Measurements from ENCODE around the gene TOP3A. TPM values are rescaled to one million over a fixed set of nuclear protein-coding genes. Genes with fewer than 3 reads are reported as not detected.

TOP3A gene
- total RNA-seq, 3 donors from 2014 or later (not counting 1 experiment from before 2014, with no cell fraction given), result 38.1 to 59.7 (median 53.2) TPM

GRCh38 chr17:18229771-18230170, 85.0 kb downstream of the TOP3A start:
- intact Hi-C loops (cut with micrococcal nuclease), result no loop called here
- WGBS (ENCODE audit: insufficient coverage), result 95% methylated on average over 7 of the region's 7 CpGs
- Mint-ChIP-seq H3K36me3 (no peaks in the 10 kb centered on the region), H3K4me3 (no peak overlapping the region), H3K4me1 (peaks cover 27 to 28% of the 10 kb centered on the region in 2 donors), H3K27me3 (ENCODE audit: low read depth in 2 of 2) (no peaks in the 10 kb centered on the region), H3K27ac (no peak overlapping the region), H3K9me3 (no peaks in the 10 kb centered on the region)
- no peaks in the 10 kb centered on the region for H3K27me3 ChIP-seq (ENCODE audit: control insufficient read depth, insufficient read depth, low read length)
- H3K36me3 ChIP-seq (ENCODE audit: control insufficient read depth, insufficient read depth, low read length), result peaks cover 15% of the 10 kb centered on the region
- no peak overlapping the region for H3K27ac ChIP-seq (ENCODE audit: low read length)
- no peak for DNase-seq
- no peak overlapping the region for H3K4me3 ChIP-seq (ENCODE audit: low read length)
- no peaks in the 10 kb centered on the region for H3K9me3 ChIP-seq (ENCODE audit: control insufficient read depth, insufficient read depth, low read length)
- TF ChIP-seq, protein P1, sequence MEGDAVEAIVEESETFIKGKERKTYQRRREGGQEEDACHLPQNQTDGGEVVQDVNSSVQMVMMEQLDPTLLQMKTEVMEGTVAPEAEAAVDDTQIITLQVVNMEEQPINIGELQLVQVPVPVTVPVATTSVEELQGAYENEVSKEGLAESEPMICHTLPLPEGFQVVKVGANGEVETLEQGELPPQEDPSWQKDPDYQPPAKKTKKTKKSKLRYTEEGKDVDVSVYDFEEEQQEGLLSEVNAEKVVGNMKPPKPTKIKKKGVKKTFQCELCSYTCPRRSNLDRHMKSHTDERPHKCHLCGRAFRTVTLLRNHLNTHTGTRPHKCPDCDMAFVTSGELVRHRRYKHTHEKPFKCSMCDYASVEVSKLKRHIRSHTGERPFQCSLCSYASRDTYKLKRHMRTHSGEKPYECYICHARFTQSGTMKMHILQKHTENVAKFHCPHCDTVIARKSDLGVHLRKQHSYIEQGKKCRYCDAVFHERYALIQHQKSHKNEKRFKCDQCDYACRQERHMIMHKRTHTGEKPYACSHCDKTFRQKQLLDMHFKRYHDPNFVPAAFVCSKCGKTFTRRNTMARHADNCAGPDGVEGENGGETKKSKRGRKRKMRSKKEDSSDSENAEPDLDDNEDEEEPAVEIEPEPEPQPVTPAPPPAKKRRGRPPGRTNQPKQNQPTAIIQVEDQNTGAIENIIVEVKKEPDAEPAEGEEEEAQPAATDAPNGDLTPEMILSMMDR (IDR thresholded peaks at IDR 0.05), result no peak
- ATAC-seq, result no peak
- peaks cover 18% of the 10 kb centered on the region for H3K4me1 ChIP-seq (ENCODE audit: control insufficient read depth, insufficient read depth, low read length)

DNA sequence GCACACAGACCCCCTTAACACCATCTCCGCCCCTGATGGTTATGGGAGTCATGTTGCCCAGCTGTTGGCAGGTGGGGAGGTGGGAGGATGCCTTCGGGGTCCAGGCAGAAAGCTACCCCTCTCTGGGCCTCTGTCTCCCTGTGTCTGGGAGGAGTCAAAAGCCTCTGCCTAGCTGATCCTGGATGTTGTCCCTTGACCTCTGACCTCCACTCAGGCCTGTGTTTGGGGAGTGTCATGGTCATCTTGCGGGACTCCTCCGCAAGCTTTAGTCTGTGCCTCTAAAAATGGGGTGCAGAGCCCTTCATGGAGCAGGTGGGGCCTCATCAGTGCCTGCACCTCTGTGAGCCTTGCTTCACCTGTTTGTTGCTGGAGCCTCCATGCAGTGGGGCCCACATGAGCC, 85.5 kb downstream of the TOP3A start:
- DNase-seq (no peak), ATAC-seq (no peak)
- H3K4me1 Mint-ChIP-seq, result peaks cover 27 to 28% of the 10 kb centered on the region in 2 donors
- no peak overlapping the region for H3K4me3 Mint-ChIP-seq
- H3K27ac ChIP-seq (ENCODE audit: low read length), result no peak overlapping the region
- H3K9me3 ChIP-seq (ENCODE audit: control insufficient read depth, insufficient read depth, low read length), result no peaks in the 10 kb centered on the region
- TF ChIP-seq, protein P1 (IDR thresholded peaks at IDR 0.05), result no peak
- no peaks in the 10 kb centered on the region for H3K27me3 Mint-ChIP-seq (ENCODE audit: low read depth in 2 of 2)
- no peak overlapping the region for H3K27ac Mint-ChIP-seq
- no peaks in the 10 kb centered on the region for H3K36me3 Mint-ChIP-seq
- no peaks in the 10 kb centered on the region for H3K27me3 ChIP-seq (ENCODE audit: control insufficient read depth, insufficient read depth, low read length)
- intact Hi-C loops (cut with micrococcal nuclease), result no loop called here
- H3K9me3 Mint-ChIP-seq, result no peaks in the 10 kb centered on the region
- WGBS (ENCODE audit: insufficient coverage), result 97% methylated on average over 3 of the region's 4 CpGs
- H3K36me3 ChIP-seq (ENCODE audit: control insufficient read depth, insufficient read depth, low read length), result peaks cover 10% of the 10 kb centered on the region
- H3K4me1 ChIP-seq (ENCODE audit: control insufficient read depth, insufficient read depth, low read length), result peaks cover 19% of the 10 kb centered on the region
- H3K4me3 ChIP-seq (ENCODE audit: low read length), result no peak overlapping the region

DNA sequence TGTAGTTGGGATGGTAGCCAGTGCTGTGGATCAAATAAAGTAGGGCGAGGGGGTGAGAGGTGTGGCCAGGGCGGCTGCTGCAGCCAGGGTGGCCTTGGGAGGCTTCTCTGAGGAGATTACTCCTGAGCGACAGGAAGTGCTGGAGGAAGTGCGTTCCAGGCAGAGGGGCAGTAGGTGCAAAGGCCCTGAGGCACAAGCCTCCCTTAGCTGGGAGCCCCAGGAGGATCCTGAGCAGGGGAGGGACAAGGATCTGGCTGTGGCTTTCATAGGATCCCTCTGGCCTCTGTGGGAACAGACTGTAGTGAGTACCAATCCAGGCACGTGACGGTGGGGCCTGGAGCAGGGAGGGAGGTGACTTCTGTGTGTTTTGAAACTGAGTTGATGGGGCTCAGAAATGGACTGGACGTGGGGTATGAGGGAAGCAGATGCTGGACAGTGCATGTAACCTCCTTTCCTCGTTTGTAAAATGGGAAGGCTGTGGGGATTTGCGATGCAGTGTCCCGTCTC, 86.6 kb downstream of the TOP3A start:
- Histone ChIP-seq H3K27ac (ENCODE audit: low read length) (no peak overlapping the region), H3K36me3 (ENCODE audit: control insufficient read depth, insufficient read depth, low read length) (peaks cover 3% of the 10 kb centered on the region), H3K27me3 (ENCODE audit: control insufficient read depth, insufficient read depth, low read length) (no peaks in the 10 kb centered on the region), H3K4me1 (ENCODE audit: control insufficient read depth, insufficient read depth, low read length) (peaks cover 19% of the 10 kb centered on the region), H3K9me3 (ENCODE audit: control insufficient read depth, insufficient read depth, low read length) (no peaks in the 10 kb centered on the region), H3K4me3 (ENCODE audit: low read length) (no peak overlapping the region)
- H3K4me3 Mint-ChIP-seq, result peak overlapping the region; percentile 21
- H3K4me1 Mint-ChIP-seq, result peaks cover 27 to 28% of the 10 kb centered on the region in 2 donors
- DNase-seq, result no peak
- intact Hi-C loops (cut with micrococcal nuclease), result no loop called here
- peak overlapping the region in 1 of 2 donors; percentile 59 for H3K27ac Mint-ChIP-seq
- WGBS (ENCODE audit: insufficient coverage), result 93% methylated on average over 10 of the region's 10 CpGs
- no peaks in the 10 kb centered on the region for H3K9me3 Mint-ChIP-seq
- TF ChIP-seq, protein P1 (IDR thresholded peaks at IDR 0.05), result no peak
- no peaks in the 10 kb centered on the region for H3K27me3 Mint-ChIP-seq (ENCODE audit: low read depth in 2 of 2)
- no peak for ATAC-seq
- H3K36me3 Mint-ChIP-seq, result no peaks in the 10 kb centered on the region

GRCh38 chr17:18227635-18228034, 87.2 kb downstream of the TOP3A start:
- Mint-ChIP-seq H3K27me3 (ENCODE audit: low read depth in 2 of 2) (no peaks in the 10 kb centered on the region), H3K4me3 (no peak overlapping the region), H3K27ac (no peak overlapping the region), H3K9me3 (no peaks in the 10 kb centered on the region), H3K4me1 (peaks cover 27 to 28% of the 10 kb centered on the region in 2 donors), H3K36me3 (no peaks in the 10 kb centered on the region)
- H3K4me1 ChIP-seq (ENCODE audit: control insufficient read depth, insufficient read depth, low read length), result peaks cover 19% of the 10 kb centered on the region
- H3K9me3 ChIP-seq (ENCODE audit: control insufficient read depth, insufficient read depth, low read length), result no peaks in the 10 kb centered on the region
- no peak overlapping the region for H3K27ac ChIP-seq (ENCODE audit: low read length)
- H3K4me3 ChIP-seq (ENCODE audit: low read length), result no peak overlapping the region
- peaks cover 3% of the 10 kb centered on the region for H3K36me3 ChIP-seq (ENCODE audit: control insufficient read depth, insufficient read depth, low read length)
- no peak for ATAC-seq
- TF ChIP-seq, protein P1 (IDR thresholded peaks at IDR 0.05), result no peak
- H3K27me3 ChIP-seq (ENCODE audit: control insufficient read depth, insufficient read depth, low read length), result no peaks in the 10 kb centered on the region
- no peak for DNase-seq
- 96% methylated on average over 5 of the region's 5 CpGs for WGBS (ENCODE audit: insufficient coverage)
- intact Hi-C loops (cut with micrococcal nuclease), result no loop called here

All from natural killer cell (primary cell).